Coronary artery (tissue), 2 donors: Measurements from ENCODE around the gene OR2T2.
"Not testable (repeated sequence)": the region's sequence is repeated elsewhere in the genome, so short reads cannot be mapped to it uniquely, and the experiment has no call there.

ENCODE experiments used
- DNase-seq: peaks from one replicate; pipeline ENCODE4 v3.0.0-alpha.2; 2017; ENCODE audit warnings: low spot score
- H3K27ac ChIP-seq, 2 donors: fragments of 200-600 bp; sonication (generic); one replicate each; pipeline ENCODE4 v1.5.1; 2016 to 2019
- H3K4me3 ChIP-seq: fragments of 200-600 bp; sonication (generic); 2 replicates; pipeline ENCODE4 v1.5.1; 2016; ENCODE audit warnings: mild to moderate bottlenecking, moderate library complexity
- CTCF ChIP-seq: fragments of 200-600 bp; sonication (generic); IDR thresholded peaks from one replicate; pipeline ENCODE4 v1.5.1; 2019; ENCODE audit warnings: antibody characterized with exemption

Gene OR2T2

DNA sequence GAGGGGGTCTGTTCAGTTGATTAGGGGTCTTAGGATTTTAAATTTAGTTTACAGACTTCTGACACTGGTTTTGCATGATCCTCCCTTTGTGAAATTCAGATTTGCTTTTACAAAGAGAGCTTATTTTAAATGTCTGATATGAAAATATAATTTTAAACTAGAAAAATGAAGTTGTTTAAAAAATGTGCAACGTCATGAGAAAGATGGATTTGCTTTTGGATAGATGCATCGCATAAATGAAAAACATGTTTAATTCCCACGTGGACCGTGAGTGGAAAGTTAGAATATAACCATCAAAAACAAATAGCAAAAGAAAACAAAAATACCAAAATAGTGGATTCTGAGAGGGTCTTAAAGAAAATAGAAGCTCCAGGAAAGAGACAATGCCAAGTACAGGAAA lies 25.7 kb downstream of the OR2T2 start:
- H3K4me3 ChIP-seq: no peak overlapping the region
- TF ChIP-seq CTCF: no peak
- no peak for DNase-seq
- no peak overlapping the region for H3K27ac ChIP-seq

DNA sequence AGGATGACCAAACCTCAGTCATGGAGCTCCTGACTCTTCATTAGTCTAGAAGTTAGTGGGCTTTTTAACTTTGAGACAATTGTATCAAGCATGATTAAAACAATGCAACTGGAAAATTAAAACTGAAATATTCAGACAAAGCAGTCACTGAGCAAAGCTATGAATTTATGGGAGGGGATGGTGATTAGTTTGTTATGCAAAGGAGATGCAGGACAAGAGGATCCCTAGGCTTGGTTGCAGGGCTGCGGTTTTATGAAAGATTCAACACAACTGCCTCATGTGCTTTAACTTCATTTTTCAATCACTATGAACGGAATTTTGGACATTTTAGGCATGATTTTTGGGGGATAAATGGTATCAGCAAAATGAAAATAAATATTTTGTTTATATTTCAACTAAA lies 26.7 kb downstream of the OR2T2 start:
- not testable (repeated sequence) for H3K27ac ChIP-seq, DNase-seq, H3K4me3 ChIP-seq

GRCh38 chr1:248473051-248473450 lies 27.6 kb downstream of the OR2T2 start, which contains the start of gene OR2T3:
Gene OR2T3, plus strand, starts transcription at chr1:248473351. Its CDS starts 0 bp downstream, at chr1:248473351.
- H3K4me3 ChIP-seq, DNase-seq, H3K27ac ChIP-seq: not testable (repeated sequence)

GRCh38 chr1:248475660-248476059 lies 30.2 kb downstream of the OR2T2 start:
- not testable (repeated sequence) for H3K4me3 ChIP-seq, DNase-seq

DNA sequence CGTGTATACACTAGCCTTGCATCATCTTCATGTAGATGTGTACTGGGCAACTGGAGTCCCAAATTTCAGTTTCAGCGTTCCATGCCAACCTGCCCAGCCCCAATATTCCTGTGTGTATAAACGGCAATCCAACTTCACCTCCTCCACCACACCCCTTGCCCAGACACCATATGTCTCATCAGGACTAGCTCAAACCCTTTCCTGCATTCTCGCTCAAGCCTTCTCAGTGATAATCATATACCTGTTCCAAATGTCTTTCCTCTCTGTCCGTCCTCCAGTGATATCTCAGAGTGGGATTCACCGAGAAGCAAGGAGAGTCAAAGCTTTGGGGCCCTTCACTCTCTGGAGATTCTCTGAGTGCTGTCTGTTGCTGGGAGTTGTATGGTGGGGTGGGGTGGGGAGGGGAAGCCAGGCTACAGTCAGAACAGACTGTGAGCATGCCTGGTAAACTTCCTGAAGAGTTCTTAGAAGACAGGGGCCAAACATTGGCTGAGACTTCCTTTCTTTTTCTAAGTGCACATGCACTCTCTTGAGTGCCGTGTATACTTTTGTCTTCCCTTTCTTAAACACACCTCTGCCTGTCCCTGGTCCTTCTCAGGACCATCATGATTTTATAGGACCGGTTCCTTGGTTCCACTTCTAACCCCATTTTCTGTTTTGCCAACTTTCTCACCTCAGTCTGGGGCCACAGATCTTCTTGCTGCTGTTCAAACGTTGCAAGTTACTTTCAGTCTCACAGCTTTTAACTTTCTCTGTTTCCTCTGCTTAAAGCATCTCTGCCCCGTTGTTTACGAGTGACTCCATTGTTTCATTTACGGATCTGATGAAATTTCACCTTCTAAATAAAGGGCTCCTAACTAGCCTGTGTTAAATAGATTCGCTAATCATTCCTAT lies 36.5 kb downstream of the OR2T2 start:
- H3K4me3 ChIP-seq, DNase-seq, H3K27ac ChIP-seq: not testable (repeated sequence)

More at GRCh38 chr1:248475660-248476059, 30.2 kb downstream of the OR2T2 start:
- not testable (repeated sequence) for H3K27ac ChIP-seq

GRCh38 chr1:248488289-248488688 lies 42.9 kb downstream of the OR2T2 start, which contains the start of gene OR2T5:
Gene OR2T5, plus strand, starts transcription at chr1:248488589. Its CDS starts 0 bp downstream, at chr1:248488589.
- not testable (repeated sequence) for H3K4me3 ChIP-seq, H3K27ac ChIP-seq, DNase-seq

DNA sequence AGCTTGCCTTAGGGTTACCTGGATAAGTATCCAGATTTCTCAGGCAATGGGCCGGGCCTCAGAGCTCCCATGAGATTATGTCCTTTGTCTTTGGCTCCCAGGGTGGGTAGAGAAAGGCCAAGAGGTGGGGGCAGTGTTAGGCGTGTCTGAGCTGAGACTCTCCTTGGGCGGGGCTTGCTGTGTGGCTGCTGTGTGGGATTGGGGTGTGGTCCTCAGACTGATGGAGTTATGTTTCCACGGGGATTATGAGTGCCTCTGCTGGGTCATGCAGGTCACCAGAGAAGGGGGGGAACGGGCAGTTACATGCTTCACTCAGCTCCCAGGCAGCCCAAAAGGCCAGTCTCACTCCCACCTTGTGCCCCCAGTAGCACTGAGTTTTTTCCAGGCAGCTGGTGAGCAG lies 51.2 kb downstream of the OR2T2 start:
- not testable (repeated sequence) for H3K4me3 ChIP-seq, DNase-seq

DNA sequence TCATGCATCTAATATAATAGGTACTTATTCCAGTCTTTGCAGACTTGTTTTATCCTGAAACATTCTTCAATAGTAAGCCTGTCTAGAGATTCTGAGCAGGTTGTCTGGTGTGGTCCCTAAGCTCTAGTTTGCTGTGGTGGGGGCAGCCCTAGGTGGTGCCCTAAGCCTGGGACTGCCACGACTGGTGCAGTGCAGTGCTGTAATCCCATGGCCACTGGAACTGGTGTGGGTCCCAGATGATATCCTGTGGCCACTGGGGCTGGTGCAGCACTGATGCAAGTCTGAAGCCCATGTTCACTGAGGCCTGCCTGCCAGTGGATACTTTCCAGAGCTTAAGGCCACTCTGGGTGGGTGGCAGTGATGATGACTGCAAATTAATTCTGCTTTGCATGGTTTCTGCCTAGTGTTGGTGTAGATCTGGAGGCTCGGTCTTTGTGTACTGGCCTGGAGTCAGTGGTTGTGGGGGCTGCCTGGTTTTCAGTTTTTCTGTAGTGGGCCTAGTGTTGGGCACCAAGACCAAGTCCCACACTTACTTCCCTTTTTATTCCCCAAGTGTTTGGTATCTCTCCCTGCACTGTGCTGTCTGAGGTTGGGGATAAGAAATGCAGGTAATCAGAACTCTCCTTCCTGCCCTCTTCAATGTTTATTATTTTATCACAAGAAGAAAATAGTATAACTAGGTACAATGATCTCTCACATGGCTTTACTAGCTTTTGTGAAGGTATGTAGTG lies 55.0 kb downstream of the OR2T2 start:
- H3K27ac ChIP-seq, H3K4me3 ChIP-seq, DNase-seq: not testable (repeated sequence)

More for the DNA sequence above, 51.2 kb downstream of the OR2T2 start:
- H3K27ac ChIP-seq: not testable (repeated sequence)
